ENCODE data around the gene CUEDC1. TPM values are rescaled to one million over a fixed set of nuclear protein-coding genes. Genes with fewer than 3 reads are reported as not detected.

Gene CUEDC1
- total and polyA plus RNA-seq, 9 of the 15 experiments (the other 6 are each of a cell fraction or from before 2014, with no cell fraction given), result 0.20 to 4.1 (median 1.6) TPM; not detected in 1

- DNase-seq (ENCODE audit: extremely low read depth in 1 of 4, low spot score in 3 of 4) (no peak), FAIRE-seq (no peak), ATAC-seq (no peak)
- no peak overlapping the region for H3K4me3 ChIP-seq
- POLR2A ChIA-PET, result interaction anchor here (0.9 to 1.7 kb wide), 2 partner anchors 18 to 47 kb away, joined by 3 to 4 read pairs; no protein-coding TSS in a partner anchor
- in situ Hi-C loops (cut with MboI), result no loop called here
- no peak overlapping the region for H3K4me2 ChIP-seq (ENCODE audit: insufficient read depth, low read length)
- peaks cover 4 to 11% of the 10 kb centered on the region in 2 experiments; a peak in 2 of 5 replicates for H3K4me1 ChIP-seq (replicated peaks in 1 of 2; ENCODE audit: control insufficient read depth in 2 of 2, insufficient read depth in 2 of 2, low read length in 2 of 2)
- TF ChIP-seq GATAD2B (IDR thresholded peaks at IDR 0.05; ENCODE audit: borderline replicate concordance), result no peak
- TF ChIP-seq RAD51 (IDR thresholded peaks at IDR 0.05; ENCODE audit: borderline replicate concordance, low read depth), result 0 out of 2 replicates have a peak, but pooled peaks have one; percentile 18
- TF ChIP-seq CBX5 (IDR thresholded peaks at IDR 0.05; ENCODE audit: borderline replicate concordance, low read depth), result no peak
- no peak for TF ChIP-seq HNRNPUL1 (IDR thresholded peaks at IDR 0.05; ENCODE audit: low read length)
- TF ChIP-seq ZBTB8A (IDR thresholded peaks at IDR 0.05; ENCODE audit: partially characterized antibody), result no peak
- TF ChIP-seq MCM2 (IDR thresholded peaks at IDR 0.05; ENCODE audit: low read depth), result no peak
- no peak for TF ChIP-seq ZNF165 (CRISPR knock-in tag; IDR thresholded peaks at IDR 0.05; ENCODE audit: borderline replicate concordance)
- TF ChIP-seq, protein P1, sequence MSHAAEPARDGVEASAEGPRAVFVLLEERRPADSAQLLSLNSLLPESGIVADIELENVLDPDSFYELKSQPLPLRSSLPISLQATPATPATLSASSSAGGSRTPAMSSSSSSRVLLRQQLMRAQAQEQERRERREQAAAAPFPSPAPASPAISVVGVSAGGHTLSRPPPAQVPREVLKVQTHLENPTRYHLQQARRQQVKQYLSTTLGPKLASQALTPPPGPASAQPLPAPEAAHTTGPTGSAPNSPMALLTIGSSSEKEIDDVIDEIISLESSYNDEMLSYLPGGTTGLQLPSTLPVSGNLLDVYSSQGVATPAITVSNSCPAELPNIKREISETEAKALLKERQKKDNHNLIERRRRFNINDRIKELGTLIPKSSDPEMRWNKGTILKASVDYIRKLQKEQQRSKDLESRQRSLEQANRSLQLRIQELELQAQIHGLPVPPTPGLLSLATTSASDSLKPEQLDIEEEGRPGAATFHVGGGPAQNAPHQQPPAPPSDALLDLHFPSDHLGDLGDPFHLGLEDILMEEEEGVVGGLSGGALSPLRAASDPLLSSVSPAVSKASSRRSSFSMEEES (CRISPR knock-in tag; IDR thresholded peaks at IDR 0.05), result peak; percentile 11; the same call in 1 of the 2 replicates
- H3K9ac ChIP-seq (ENCODE audit: insufficient read depth in 1 of 2, low read depth in 2 of 2, low read length in 2 of 2), result no peak overlapping the region
- no peak overlapping the region for H3K27ac ChIP-seq (ENCODE audit: extremely low read depth, low read depth, low read length)
- CTCF ChIA-PET (ENCODE audit: low intra/inter-chr PET ratio), result no interaction called here
- no TSS peak for BruUV-seq (replicated peaks)
- H3K9me3 ChIP-seq (replicated peaks; ENCODE audit: control insufficient read depth, insufficient read depth, low read depth, low read length), result no peaks in the 10 kb centered on the region
- intact Hi-C loops (cut with micrococcal nuclease), result no loop called here
- no peaks in the 10 kb centered on the region for H3K79me2 ChIP-seq (ENCODE audit: control insufficient read depth, insufficient read depth, low read length)
- WGBS (ENCODE audit: insufficient coverage, low coverage, missing lambda C conversion rate), result 35% methylated on average over 3 of the region's 3 CpGs
- no peak overlapping the region for H2AFZ ChIP-seq (ENCODE audit: low read depth, low read length)
- no peaks in the 10 kb centered on the region for H3K36me3 ChIP-seq (ENCODE audit: control insufficient read depth, insufficient read depth, low read length)
- H3K27me3 ChIP-seq (ENCODE audit: control insufficient read depth in 2 of 2, insufficient read depth in 2 of 2, low read length in 2 of 2), result peaks cover 11 to 16% of the 10 kb centered on the region in 2 experiments
- H3K9me1 ChIP-seq (ENCODE audit: control insufficient read depth, insufficient read depth, low read length), result peaks cover 2% of the 10 kb centered on the region
- H4K20me1 ChIP-seq (replicated peaks; ENCODE audit: control insufficient read depth, insufficient read depth, low read length), result peaks cover 3% of the 10 kb centered on the region; the same call in 1 of the 2 replicates
Measured at GRCh38 chr17:57943645-57944044, 11.6 kb downstream of the CUEDC1 start.
